Testis (tissue), 5 donors: ENCODE measurements around the gene COX6A2. TPM values are rescaled to one million over a fixed set of nuclear protein-coding genes. Genes with fewer than 3 reads are reported as not detected.
A peak's percentile ranks its signal among the peaks of the same experiment; 100 is the strongest.

ENCODE experiments used
- DNase-seq: peaks from one replicate; pipeline ENCODE4 v3.0.0-alpha.2; 2019
- H3K27ac ChIP-seq, 2 donors: fragments of 200-600 bp; sonication (generic); one replicate each; pipeline ENCODE4 v1.5.1; 2019
- H3K27me3 ChIP-seq: fragments of 200-600 bp; sonication (generic); one replicate; pipeline ENCODE4 v1.5.1; 2019
- H3K36me3 ChIP-seq: fragments of 200-600 bp; sonication (generic); one replicate; pipeline ENCODE4 v1.5.1; 2017; ENCODE audit warnings: low read depth; ENCODE audit errors: missing control alignments
- H3K4me1 ChIP-seq: fragments of 200-600 bp; sonication (generic); one replicate; pipeline ENCODE4 v1.5.1; 2019
- H3K4me3 ChIP-seq, 2 donors: fragments of 200-600 bp; sonication (generic); one replicate each; pipeline ENCODE4 v1.5.1; 2017 to 2019
- H3K9me3 ChIP-seq: fragments of 200-600 bp; sonication (generic); one replicate; pipeline ENCODE4 v1.5.1; 2017
- CTCF ChIP-seq, 3 experiments: fragments of 450-650 bp in 2 of 3; fragments of 200-600 bp in 1 of 3; sonication (generic) in 1 of 3; IDR thresholded peaks; one replicate each; pipeline ENCODE4 v1.5.1; 2016 to 2019; ENCODE audit warnings: antibody characterized with exemption in 3 of 3, mild to moderate bottlenecking in 2 of 3, moderate library complexity in 1 of 3
- POLR2A ChIP-seq: fragments of 450-650 bp; IDR thresholded peaks from one replicate; pipeline ENCODE4 v1.6.1; 2017; ENCODE audit warnings: antibody characterized with exemption, mild to moderate bottlenecking, moderate library complexity
- WGBS, 2 donors: methylation state at CpG; one replicate each; pipeline ENCODE4 v1.1.5; 2018; 5-methylcytosine and 5-hydroxymethylcytosine counted together
- intact Hi-C: fragments of 100-400 bp; cut with DNase I; formaldehyde crosslinking; loops from one replicate; pipeline ENCODE4 v1.15.1; 2023; ENCODE audit warnings: low total_unique reads
- long read RNA-seq, 2 donors: transcript quantifications; one replicate each; lab custom pipeline, GENCODE V29; 2026
- polyA plus RNA-seq: library from polyadenylated mRNA; stranded (reverse); fragments of 350-450 nt; fragmentation: Illumina TruSeq; extraction: RNeasy Lipid Tissue Mini Kit (QIAGEN cat#74804); gene quantifications from one replicate; pipeline ENCODE4 v1.2.3, GENCODE V29; 2014; ENCODE audit warnings: low read depth, low replicate concordance; ENCODE audit not compliant: insufficient read depth
- total RNA-seq, 2 donors: library from RNA; depleted of rRNA; stranded (reverse); fragments of >200 nt; gene quantifications; one replicate each; pipeline ENCODE4 v1.2.3, GENCODE V29; 2016

The COX6A2 gene
- total RNA-seq (1 to 10 TPM in 1 of 2 donors, not detected in 1; 1.4 TPM), polyA plus RNA-seq (14.9 TPM)
- long read RNA-seq, donor 1: 0 reads
- long read RNA-seq, donor 2: 0 reads

- H3K4me3 ChIP-seq: peak within 1 kb of the TSS; percentile 48 to 55
- H3K4me1 ChIP-seq: peaks cover 21% of the 10 kb centered on the region
- DNase-seq: no peak
- H3K27me3 ChIP-seq: no peaks in the 10 kb centered on the region
- H3K27ac ChIP-seq: peak within 1 kb of the TSS; percentile 53 to 75
- intact Hi-C loops: no loop called here
- WGBS, 2 donors: 16 to 24% methylated on average over 7 of the region's 7 CpGs
- H3K36me3 ChIP-seq: no peaks in the 10 kb centered on the region
- H3K9me3 ChIP-seq: no peaks in the 10 kb centered on the region
- TF ChIP-seq POLR2A (no peak), CTCF (IDR thresholded peaks at IDR 0.05) (no peak)
Measured at GRCh38 chr16:31428279-31428597, at the start of gene COX6A2. TSS of gene COX6A2 (minus strand) at chr16:31428360. CDS start at chr16:31428325, 35 bp downstream.

GRCh38 chr16:31477220-31478216 is 49.4 kb upstream of the COX6A2 start:
- TF ChIP-seq CTCF (IDR thresholded peaks at IDR 0.05) (peak in 1 of 3 experiments; percentile 15), POLR2A (no peak)
- WGBS, 2 donors: 47% methylated on average over 36 to 65 of the region's 67 CpGs
- Histone ChIP-seq H3K9me3 (no peaks in the 10 kb centered on the region), H3K4me3 (peak overlapping the region; percentile 32 to 56), H3K4me1 (peaks cover 19% of the 10 kb centered on the region), H3K36me3 (no peaks in the 10 kb centered on the region), H3K27ac (no peak overlapping the region), H3K27me3 (no peaks in the 10 kb centered on the region)
- peak; percentile 72 for DNase-seq
- intact Hi-C loops: no loop called here

- TF ChIP-seq CTCF (IDR thresholded peaks at IDR 0.05) (no peak), POLR2A (no peak)
- Histone ChIP-seq H3K4me1 (peaks cover 24% of the 10 kb centered on the region), H3K4me3 (peak overlapping the region; percentile 32 to 56), H3K27ac (no peak overlapping the region), H3K36me3 (no peaks in the 10 kb centered on the region), H3K9me3 (no peaks in the 10 kb centered on the region), H3K27me3 (no peaks in the 10 kb centered on the region)
- peak; percentile 82 for DNase-seq
- WGBS, 2 donors: 47 to 53% methylated on average over 62 of the region's 68 CpGs
- intact Hi-C loops: no loop called here
Measured at GRCh38 chr16:31476303-31477219, 48.4 kb upstream of the COX6A2 start.

GRCh38 chr16:31475946-31476302 is 47.8 kb upstream of the COX6A2 start:
- Histone ChIP-seq H3K4me3 (no peak overlapping the region), H3K27ac (no peak overlapping the region)

More at GRCh38 chr16:31475946-31476302, 47.8 kb upstream of the COX6A2 start:
- no peaks in the 10 kb centered on the region for H3K36me3 ChIP-seq
- peaks cover 28% of the 10 kb centered on the region for H3K4me1 ChIP-seq
- WGBS, 2 donors: 42 to 58% methylated on average over 22 of the region's 26 CpGs
- no peak for TF ChIP-seq CTCF (IDR thresholded peaks at IDR 0.05)
- no peak for TF ChIP-seq POLR2A
- H3K27me3 ChIP-seq: no peaks in the 10 kb centered on the region
- DNase-seq: no peak
- H3K9me3 ChIP-seq: no peaks in the 10 kb centered on the region
- intact Hi-C loops: no loop called here
